NCI-H146 treated with DMSO at 0.1 percent for 48 hours (cell line): ENCODE measurements around the gene IGSF8.

Source experiments
- DNase-seq: peaks from one replicate; lab custom pipeline; 2025; ENCODE audit not compliant: unreplicated experiment; lab: John Stamatoyannopoulos, UW

IGSF8 gene

DNA sequence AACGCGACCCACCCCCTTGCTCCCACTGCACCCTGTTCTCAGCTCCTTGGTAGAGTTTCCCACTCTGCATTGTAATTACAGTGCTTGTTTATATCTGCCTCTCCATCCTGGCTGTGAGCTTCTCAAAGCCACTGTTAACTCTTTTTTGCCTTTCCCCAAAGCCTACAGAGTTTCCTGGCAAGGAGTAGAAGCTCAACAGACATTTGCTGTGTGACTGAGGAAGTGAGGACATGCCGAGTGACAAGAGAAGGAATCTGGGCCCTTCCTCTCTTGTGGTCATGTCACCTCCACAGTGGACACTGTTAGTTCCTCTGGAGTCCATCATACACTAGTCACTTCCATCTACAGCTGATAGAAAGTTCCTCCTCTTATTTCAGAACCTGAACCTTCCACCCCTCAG, 6.1 kb upstream of the IGSF8 start:
- DNase-seq = no peak

DNA sequence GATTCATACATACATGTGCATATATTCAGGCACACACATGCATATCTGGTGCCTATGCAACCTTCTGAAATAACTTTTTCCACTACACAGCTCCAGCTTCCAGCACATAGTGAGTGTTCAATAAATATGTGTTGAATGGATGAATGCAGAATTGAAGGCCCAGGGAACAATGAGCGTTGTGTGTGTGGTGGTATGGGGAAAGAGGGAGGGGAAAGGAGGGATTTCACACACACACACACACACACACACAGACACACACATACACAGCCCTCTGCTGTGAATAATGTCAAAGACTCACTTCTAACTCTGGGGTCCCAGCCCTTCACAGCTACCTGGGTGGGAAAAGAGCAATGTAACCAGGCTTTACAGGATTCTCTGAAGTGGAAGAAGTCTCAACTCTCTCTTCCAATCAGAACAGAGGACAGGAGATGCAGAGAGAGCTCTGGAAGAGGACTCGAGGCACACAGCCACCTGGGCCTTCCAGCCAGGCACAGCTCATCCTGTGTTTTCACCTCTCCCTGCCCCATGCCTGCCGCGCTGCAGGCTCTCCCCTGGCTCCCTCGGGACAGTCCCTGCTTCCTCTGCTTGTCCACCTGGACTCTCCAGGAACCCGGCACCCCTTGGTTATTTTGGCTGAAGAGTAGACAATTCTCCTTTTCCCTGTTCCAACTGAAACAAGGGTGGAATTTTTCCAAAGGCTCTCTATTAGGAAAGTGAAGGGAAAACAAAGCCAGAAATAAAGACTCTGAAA, 5.4 kb upstream of the IGSF8 start:
- no peak for DNase-seq

DNA sequence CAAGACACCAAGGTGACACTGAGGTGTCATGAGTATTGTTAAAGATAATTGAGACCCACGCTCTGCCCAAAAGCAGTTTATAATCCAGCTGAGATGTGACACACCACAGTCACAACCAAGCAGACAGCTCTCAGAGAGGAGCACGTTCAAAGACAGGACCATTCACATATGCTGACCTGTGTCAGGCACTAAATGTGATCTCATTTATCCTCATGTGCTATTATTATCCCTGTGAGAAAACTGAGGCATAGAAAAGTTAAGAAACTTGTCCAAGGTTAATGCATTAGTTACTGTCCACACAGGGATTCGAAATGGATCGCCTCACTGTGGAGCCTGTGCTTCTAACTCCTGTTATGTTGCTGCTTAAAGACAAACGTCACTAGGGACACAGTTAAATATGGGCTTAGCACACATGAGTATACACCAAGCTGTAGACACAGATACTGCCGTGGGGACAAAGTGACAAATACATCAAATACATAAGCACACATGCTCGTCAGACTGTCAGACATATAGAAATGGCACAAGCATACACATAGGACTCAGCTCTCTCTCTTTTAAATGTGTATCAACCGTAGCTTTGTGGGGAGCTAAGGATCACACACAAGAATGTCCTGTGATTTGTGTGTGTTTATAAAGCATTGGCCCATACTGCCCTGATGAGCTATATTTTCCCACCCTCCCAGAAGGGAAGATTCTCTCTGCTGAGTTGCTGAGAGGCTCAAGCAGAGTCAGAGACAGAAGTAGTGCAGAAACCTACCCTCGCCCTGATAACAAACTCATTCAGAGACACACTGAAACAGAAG, 3.5 kb upstream of the IGSF8 start:
- no peak for DNase-seq

DNA sequence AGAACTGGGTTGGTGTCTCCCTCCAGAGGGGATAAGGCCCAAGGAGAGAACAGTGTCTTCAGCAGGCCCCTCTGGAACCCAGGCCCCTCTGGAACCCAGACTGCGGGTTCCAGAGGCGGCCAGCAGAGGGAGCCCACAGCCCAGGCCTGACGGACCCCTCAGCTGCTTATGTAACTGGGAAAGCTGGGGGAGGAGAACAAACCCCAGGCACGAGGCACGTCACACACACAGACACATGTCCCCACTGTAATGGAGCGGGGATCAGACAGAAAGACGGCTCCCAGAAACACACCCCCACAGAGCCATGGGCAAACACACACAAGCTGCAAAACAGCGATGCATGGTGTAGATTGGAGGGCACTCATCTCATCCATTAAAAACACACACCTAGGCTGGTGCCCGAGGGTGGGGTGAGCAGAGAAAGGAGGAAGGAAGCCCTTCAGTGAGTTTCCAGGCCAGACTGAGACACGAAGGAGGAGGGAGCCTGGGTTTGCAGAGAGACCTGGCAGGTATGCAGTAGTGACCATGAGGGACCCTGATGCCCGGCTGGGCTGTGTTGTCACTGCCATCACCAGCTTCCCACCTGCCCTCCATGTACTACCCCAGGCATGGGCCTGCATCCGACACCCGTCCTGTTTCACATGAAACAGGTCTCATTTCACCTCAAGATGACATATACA, 2.8 kb upstream of the IGSF8 start:
- peak; percentile 18 for DNase-seq

DNA sequence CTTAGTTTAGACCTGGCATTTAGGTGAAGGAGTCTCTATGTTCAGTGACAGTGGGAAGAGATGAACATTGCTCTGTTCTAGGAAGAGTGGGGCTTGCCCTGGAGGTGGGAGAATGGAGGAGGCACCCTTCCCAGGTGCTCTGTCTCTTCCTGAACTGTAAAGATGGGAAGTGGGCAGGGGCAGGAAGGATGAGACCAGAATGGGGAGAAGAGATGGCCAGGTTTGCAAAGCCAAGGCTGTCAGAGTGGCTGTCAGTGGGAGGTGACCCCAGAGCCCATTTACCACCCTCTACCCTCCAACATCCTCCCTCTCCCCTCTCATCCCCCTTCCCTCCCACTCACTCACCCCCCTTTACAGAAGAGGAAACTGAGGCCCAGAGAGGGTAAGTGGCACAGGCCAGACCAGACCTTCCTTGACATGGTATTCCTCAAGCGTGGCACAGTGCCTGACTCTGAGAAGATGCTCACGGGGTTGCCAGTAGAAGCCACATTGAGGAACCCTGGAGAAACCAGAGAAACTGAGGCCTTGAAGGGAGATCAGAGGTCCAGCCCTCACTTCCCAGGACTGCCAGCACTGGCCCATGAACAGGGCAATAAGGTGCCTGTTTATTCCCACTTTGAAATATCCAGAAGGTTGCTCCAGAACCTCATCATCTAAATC, 1.4 kb upstream of the IGSF8 start:
- DNase-seq = no peak

DNA sequence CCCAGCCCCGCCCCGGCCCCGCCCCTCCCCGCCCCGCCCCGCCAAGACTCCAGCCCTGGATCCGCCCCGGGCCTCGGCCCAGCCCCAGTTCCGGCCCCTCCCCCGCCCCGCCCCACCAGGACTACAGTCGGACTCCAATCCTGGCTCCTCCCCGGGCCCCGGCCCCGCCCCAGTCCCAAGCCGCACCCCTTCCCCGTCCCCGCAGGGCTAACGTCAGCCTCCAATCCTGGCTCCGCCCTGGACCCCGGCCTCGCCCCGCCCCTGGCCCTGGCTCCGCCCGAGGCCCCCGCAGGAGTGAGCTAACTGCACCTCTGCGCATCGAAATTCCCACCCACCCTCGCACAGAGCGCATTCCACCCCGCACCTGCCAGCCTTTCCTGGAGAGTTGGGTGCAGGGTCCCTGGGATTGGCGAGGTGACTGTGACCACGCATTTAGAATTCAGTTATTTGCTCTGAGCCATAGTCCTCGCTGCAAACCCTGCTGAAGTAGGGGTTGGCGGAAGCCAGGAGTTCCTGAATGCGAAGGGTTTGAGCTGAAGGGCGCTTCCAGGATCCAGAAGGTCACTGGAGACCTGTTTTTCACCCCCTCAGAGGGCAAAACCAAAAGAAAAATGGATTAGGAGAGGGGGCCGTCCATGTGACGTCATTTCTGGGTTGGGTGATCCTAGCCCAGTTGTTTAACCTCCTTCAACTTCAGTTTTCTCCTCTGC, 588 bp upstream of the IGSF8 start:
- peak; percentile 84 for DNase-seq

DNA sequence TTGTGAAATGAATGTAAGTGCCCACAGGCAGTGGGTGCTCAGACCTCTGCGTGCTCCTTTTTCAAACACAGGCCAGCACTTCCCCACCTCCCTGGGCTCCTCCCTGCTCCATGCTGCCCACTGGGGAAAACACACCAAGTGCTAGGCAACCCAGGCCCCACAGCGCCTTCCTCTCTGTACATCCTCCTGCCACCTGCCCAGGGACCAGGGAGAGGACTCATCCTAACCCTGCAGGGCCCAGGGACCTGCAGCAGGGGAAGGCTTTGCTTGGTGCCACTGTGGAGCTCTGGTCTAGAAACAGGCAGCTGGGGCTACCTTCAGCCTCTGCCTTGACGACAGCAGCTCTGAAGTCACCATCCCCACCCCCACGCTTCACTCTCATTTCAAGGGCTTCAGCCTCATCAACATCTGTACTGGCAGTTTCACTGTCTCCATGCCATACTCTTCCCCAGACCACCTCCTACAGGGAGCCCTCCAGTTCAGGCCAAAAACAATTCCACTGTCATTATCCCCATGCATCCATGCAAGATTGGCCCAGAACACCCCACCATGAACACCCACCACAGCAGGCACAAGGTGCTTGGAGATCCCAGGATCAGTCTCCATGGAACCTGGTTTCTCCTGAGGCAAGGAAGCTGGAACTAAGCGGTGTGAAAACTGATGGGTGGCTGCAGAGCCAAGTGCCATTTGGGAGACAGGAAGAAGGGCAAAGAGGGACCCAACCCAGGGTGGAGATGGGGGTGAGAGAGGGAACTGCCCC, 1.1 kb downstream of the IGSF8 start:
- no peak for DNase-seq

DNA sequence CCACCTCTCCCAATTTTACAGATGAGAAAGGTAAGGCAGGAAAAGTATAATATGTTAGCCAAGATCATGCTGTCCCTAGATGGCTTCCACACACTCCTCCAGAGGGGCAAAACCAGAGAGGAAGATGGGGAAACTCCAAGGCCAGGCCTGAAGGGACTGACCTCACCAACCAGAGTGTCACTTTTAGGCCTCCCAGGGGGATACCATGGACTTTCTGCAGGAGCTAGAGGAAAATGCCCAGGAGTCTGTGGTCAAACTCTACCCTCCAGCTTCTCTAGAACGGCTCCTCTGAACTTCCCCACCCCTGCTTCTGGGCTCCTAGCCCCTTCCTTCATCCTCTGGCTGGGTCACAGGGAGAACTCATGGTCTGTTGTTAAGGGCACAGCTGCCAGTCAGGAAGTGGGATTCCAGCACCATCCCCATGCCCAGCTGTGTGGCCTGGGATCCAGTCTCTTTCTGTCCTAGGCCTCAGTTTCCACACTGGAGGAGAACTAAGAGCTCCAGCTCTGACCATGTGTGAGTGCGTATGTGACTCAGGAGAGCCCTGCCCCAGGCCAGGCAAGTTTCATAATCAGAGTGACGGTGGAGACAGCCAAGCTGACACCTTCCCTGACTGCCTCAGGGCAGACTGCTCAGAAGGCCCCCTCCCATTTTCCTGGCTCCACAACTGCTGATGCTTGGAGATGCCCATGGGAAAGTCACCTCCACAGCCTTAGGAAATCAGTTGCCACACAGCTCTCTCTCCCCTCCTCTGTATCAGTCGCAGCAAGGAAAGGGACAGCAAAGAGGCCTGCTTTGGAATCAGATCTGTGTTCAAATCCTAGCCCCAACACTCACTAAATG, 1.9 kb downstream of the IGSF8 start:
- DNase-seq = no peak

DNA sequence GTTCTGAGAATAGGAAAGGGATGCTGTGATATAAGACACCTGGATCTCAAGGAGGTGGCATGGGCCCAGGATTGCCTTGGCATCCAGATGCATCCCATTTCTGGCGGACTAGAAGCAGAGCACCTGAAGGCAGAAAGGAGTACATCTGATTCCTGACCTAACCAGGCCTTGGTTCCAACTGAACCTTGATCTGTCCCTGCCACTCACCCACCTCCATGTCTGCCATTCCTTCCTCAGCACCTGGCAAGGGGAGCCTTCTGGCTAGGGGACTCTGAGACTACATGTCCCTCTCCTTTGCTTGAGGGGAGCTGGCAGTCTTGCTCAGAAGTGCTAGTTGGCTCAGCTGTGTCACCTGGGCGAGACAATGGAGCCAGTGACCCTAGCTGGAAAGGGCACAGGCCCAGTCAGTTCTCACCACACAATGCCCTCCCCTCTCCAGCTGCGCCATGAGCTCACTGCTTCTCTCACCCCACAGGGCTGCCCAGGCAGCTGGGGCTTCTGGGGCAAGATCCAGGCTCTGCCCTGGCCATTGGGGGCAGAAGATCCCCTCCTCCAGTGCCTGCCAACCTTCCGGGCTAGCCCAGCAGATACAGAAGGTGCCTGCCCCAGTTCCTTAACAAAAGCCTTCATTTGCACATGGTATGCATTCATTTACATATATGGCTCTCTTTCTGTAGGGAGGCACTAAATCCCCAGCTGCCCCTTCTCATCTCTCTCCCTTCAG, 2.9 kb downstream of the IGSF8 start:
- DNase-seq = peak; percentile 19

DNA sequence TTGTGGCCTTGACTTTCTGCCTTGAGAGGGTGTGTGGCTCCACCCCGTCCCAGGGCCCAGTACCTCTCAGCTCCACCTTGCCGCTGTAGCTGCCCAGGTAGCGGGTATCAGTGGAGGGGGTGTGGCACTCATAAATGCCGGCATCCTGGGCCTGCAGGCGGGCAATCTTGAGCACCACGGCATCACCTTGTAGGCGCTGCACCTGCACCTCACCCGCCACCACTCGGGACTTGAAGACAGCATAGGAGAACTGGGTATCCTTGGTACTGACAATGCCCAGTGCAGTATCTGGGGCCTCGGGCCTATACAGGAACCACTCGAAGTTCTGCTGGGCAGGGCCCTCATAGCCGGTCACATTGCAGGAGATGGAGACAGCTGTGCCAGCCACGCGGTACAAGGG, 3.6 kb downstream of the IGSF8 start:
- no peak for DNase-seq

DNA sequence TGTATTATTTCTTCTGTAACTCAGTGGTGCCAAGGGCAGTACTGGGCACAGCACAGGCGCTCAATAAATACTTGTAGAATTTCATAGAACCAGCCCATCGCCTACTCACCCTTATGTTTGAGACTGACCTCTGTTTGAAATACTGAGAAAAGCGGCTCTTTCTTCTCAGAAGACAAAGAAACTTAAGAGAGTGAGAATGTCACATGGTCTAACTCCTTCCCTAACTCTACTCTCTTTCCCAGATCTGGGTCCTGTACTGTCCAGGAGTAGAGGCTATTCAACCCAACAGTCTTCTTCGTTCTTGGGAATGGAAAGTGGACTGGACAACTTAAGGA, 4.2 kb downstream of the IGSF8 start:
- no peak for DNase-seq

DNA sequence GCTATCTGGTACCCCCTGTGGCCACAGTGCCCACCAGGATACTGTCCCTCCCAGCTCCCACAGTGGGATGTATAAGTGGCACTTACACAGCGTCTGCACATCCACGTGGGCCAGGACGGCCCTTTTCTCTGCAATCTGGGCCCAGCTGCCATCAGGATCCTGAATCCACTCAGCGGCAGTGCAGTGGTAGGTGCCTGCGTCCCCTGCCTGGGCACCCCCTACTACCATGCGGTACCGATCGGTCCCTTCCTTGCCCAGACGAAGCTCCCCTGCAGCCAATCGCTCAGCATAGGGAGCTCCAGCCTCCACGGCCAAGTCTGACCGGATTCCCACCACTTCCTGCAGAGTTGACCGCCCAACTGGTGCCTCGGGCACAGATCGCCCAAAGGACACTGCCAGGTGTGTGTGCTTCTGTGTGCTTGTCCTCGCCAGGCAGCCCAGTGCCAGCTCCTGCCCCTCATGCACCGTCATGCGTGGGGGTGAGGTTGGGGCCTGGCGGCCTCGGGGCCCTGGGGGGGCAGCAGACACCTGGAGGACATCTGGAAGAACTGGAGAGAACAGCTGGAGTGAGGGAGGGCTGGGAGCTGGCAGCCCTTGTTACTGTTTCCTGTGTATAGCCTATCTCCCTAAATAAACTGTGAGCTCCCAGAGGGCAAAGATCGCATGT, 4.7 kb downstream of the IGSF8 start:
- no peak for DNase-seq

DNA sequence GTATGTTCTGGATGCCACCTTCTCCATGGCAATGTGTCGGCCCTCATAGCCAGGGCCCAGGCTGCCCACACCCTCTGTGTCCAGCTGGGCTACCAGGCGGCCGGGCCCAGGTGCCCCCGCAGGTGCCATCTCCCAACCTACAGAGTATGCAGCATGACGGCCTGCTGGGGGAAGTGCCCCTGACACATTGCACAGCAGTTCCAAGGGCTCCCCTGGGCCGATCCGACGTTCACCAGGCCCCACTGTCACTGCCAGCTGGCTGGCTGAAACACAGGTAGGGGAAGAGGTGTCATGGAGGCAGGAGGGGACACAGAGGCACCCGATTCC, 5.4 kb downstream of the IGSF8 start:
- no peak for DNase-seq

DNA sequence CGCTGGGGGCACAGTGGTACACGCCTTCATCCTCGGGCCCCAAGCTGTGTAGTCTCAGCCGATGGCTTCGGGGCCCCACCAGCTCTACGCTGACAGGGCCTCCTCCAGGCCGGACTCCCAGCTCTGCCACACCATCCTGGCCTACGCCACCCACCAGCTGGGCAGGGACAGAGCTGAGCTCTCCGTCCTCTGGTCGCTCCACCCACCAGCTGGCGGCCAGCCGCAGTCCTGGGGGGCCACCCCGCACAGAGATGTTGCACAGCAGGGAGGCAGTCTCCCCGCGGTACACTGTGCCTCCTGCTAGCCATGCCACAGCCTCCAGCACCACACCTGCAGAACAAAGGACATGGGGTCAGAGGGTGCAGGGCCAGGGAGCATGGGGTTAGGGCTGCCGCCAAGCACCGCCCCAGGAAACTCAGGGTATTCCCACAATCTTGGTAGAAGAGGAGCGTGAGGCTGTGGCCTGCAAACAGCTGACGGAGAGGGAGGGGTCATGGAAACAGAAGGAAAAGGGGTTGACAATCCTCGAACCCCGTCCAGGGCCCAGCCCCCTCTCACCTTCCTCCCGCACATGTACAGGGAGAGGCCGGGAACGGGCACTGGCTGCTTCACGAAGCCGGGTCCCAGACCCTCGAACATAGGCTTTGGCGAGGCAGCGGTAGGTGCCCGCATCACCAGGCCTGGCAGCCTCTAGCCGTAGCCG, 5.9 kb downstream of the IGSF8 start:
- no peak for DNase-seq

DNA sequence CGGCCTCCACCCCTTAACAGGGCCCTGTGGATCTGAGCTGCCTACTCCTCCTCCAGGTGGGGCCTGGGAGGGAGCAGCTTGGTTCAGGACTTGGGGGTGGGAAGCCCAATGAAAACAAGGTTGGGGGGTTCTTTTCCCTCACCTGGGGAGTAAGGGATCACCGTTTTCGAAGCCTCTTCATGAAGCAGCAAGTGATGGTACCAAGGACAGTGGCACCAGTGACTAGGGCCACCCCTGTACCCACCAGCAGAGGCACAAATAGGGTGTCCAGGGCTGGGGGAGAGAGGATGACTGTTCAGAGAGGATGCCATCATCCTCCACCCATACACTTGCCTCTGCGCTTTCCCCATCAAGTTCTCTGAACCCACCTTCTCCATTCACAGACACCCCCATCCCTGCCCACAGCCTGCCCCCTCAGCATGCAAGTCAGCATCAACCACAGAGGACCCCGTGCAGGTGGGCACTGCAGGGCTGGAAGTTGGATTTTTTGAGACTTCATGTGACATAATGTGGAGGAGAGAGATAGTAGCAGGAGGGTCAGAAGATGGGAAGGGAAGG, 6.7 kb downstream of the IGSF8 start:
- DNase-seq = no peak

DNA sequence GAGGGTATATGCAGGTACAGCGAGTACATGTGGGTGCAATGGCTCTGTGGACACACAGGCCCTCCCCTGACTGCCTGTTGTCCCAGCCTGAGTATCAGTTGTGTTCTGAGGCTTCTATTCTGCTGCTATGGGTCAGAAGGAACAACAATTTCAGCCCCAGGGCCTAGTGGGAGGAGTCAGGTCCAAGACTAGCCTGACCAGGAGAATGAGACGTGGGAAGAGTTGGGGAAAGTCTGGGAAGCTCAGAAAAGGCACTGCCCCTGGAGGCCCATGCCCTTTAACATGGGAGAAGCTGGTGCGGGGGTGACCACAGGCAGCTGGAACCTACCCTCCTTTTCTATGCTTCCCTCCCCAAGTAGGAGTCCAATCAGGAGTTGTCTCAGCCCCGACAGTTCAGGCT, 7.7 kb downstream of the IGSF8 start:
- no peak for DNase-seq

DNA sequence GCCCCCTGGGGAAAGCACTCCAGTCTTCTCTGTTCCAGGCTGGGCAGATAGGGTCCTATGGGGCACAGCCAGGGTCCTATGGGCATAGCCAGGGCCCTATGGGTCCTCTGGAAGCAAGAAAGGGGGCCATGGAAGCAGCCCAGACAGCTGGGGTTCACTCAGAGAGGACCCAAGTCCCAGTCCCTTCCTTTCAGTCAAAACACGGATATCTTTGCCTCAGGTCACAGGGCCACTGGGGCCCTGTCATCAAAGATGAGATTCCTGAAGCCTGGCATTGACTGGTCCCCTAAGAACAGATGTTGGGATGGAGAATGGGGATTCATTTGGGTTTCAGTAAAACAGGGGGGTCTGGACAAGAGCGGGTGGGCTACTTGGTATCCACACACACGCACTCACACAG, 8.5 kb downstream of the IGSF8 start:
- no peak for DNase-seq
